Testis (tissue), 3 donors: ENCODE measurements around the gene SLC16A3. TPM values are rescaled to one million over a fixed set of nuclear protein-coding genes. Genes with fewer than 3 reads are reported as not detected.

Source experiments
- DNase-seq: peaks from one replicate; pipeline ENCODE4 v3.0.0-alpha.2; 2019
- H3K27ac ChIP-seq, 2 donors: fragments of 200-600 bp; sonication (generic); one replicate each; pipeline ENCODE4 v1.5.1; 2019
- H3K27me3 ChIP-seq: fragments of 200-600 bp; sonication (generic); one replicate; pipeline ENCODE4 v1.5.1; 2019
- H3K36me3 ChIP-seq: fragments of 200-600 bp; sonication (generic); one replicate; pipeline ENCODE4 v1.5.1; 2017; ENCODE audit warnings: low read depth; ENCODE audit errors: missing control alignments
- H3K4me1 ChIP-seq: fragments of 200-600 bp; sonication (generic); one replicate; pipeline ENCODE4 v1.5.1; 2019
- H3K4me3 ChIP-seq, 2 donors: fragments of 200-600 bp; sonication (generic); one replicate each; pipeline ENCODE4 v1.5.1; 2017 to 2019
- H3K9me3 ChIP-seq: fragments of 200-600 bp; sonication (generic); one replicate; pipeline ENCODE4 v1.5.1; 2017
- POLR2A ChIP-seq: fragments of 450-650 bp; IDR thresholded peaks from one replicate; pipeline ENCODE4 v1.6.1; 2017; ENCODE audit warnings: antibody characterized with exemption, mild to moderate bottlenecking, moderate library complexity
- whole genome bisulfite sequencing, 2 donors: methylation state at CpG; one replicate each; pipeline ENCODE4 v1.1.5; 2018; 5-methylcytosine and 5-hydroxymethylcytosine counted together
- intact Hi-C: fragments of 100-400 bp; cut with DNase I; formaldehyde crosslinking; loops from one replicate; pipeline ENCODE4 v1.15.1; 2023; ENCODE audit warnings: low total_unique reads
- polyA plus RNA-seq: library from polyadenylated mRNA; stranded (reverse); fragments of 350-450 nt; fragmentation: Illumina TruSeq; extraction: RNeasy Lipid Tissue Mini Kit (QIAGEN cat#74804); gene quantifications from one replicate; pipeline ENCODE4 v1.2.3, GENCODE V29; 2014; ENCODE audit warnings: low read depth, low replicate concordance; ENCODE audit not compliant: insufficient read depth
- total RNA-seq, 2 donors: library from RNA; depleted of rRNA; stranded (reverse); fragments of >200 nt; gene quantifications; one replicate each; pipeline ENCODE4 v1.2.3, GENCODE V29; 2016
- TF ChIP-seq, protein P1 (sequence below), 3 experiments: fragments of 450-650 bp in 2 of 3; fragments of 200-600 bp in 1 of 3; sonication (generic) in 1 of 3; IDR thresholded peaks; one replicate each; pipeline ENCODE4 v1.5.1; 2016 to 2019; ENCODE audit warnings: antibody characterized with exemption in 3 of 3, mild to moderate bottlenecking in 2 of 3, moderate library complexity in 1 of 3

SLC16A3 gene
- total and polyA plus RNA-seq, 3 donors from 2014 or later, result 67.7 to 71.4 (median 70.6) TPM

- H3K9me3 ChIP-seq, result no peaks in the 10 kb centered on the region
- H3K27me3 ChIP-seq, result no peaks in the 10 kb centered on the region
- 84 to 97% methylated on average over 5 of the region's 5 CpGs for WGBS, 2 donors
- H3K27ac ChIP-seq, result no peak overlapping the region
- TF ChIP-seq, protein P1, sequence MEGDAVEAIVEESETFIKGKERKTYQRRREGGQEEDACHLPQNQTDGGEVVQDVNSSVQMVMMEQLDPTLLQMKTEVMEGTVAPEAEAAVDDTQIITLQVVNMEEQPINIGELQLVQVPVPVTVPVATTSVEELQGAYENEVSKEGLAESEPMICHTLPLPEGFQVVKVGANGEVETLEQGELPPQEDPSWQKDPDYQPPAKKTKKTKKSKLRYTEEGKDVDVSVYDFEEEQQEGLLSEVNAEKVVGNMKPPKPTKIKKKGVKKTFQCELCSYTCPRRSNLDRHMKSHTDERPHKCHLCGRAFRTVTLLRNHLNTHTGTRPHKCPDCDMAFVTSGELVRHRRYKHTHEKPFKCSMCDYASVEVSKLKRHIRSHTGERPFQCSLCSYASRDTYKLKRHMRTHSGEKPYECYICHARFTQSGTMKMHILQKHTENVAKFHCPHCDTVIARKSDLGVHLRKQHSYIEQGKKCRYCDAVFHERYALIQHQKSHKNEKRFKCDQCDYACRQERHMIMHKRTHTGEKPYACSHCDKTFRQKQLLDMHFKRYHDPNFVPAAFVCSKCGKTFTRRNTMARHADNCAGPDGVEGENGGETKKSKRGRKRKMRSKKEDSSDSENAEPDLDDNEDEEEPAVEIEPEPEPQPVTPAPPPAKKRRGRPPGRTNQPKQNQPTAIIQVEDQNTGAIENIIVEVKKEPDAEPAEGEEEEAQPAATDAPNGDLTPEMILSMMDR (IDR thresholded peaks at IDR 0.05), result no peak
- no peak for TF ChIP-seq POLR2A
- intact Hi-C loops, result no loop called here
- H3K4me3 ChIP-seq, result no peak overlapping the region
- peaks cover 11% of the 10 kb centered on the region for H3K4me1 ChIP-seq
- DNase-seq, result no peak
- H3K36me3 ChIP-seq, result no peaks in the 10 kb centered on the region
These were observed 48.1 kb downstream of the SLC16A3 start for GRCh38 chr17:82276938-82277337.

DNA sequence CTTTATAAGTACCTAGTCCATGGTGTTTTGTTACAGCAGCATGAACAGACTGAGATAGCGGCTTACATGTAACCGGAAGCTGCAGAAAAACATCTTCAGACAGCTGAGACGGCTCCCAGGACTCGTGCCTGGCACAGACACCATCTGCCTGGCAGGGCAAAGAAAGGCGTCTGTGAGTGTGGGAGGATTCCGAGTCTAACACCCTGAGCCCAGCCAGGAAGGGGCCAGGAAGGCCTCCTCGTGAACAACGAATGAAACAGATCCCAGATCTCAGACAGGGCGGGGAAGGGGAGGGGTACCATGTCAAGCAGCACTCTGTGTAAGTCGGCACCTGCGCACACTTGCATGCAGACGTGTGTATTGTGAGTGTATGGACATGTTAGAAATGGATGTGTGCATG, 49.0 kb downstream of the SLC16A3 start:
- intact Hi-C loops, result no loop called here
- Histone ChIP-seq H3K36me3 (no peaks in the 10 kb centered on the region), H3K4me1 (peaks cover 8% of the 10 kb centered on the region), H3K27me3 (no peaks in the 10 kb centered on the region), H3K27ac (no peak overlapping the region), H3K9me3 (no peaks in the 10 kb centered on the region), H3K4me3 (no peak overlapping the region)
- WGBS, 2 donors, result 64 to 82% methylated on average over 12 of the region's 12 CpGs
- TF ChIP-seq, protein P1 (IDR thresholded peaks at IDR 0.05), result no peak
- no peak for TF ChIP-seq POLR2A
- no peak for DNase-seq

DNA sequence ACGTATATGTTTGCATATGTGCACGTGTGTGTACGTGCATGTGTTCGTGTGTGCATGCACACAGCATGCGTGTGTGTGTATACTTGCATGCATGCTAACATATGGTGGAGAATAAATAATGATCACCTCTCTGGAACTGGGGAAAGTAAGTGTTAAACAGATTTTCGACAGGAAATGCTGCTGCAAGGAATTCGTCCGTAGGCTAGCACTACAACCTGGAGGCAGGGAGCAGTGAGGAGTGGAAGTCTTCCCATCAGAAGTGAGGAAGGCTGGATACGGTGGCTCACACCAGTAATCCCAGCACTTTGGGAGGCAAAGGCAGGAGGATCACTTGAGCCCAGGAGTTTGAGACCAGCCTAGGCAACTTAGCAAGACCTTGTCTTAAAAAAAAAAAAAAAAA, 49.5 kb downstream of the SLC16A3 start:
- peaks cover 8% of the 10 kb centered on the region for H3K4me1 ChIP-seq
- H3K4me3 ChIP-seq, result no peak overlapping the region
- no peak for DNase-seq
- intact Hi-C loops, result no loop called here
- no peak for TF ChIP-seq POLR2A
- TF ChIP-seq, protein P1 (IDR thresholded peaks at IDR 0.05), result no peak
- no peaks in the 10 kb centered on the region for H3K9me3 ChIP-seq
- WGBS, 2 donors, result 81 to 84% methylated on average over 9 of the region's 9 CpGs
- H3K36me3 ChIP-seq, result no peaks in the 10 kb centered on the region
- no peak overlapping the region for H3K27ac ChIP-seq
- no peaks in the 10 kb centered on the region for H3K27me3 ChIP-seq

GRCh38 chr17:82278786-82279391, 50.0 kb downstream of the SLC16A3 start:
- H3K4me1 ChIP-seq, result peaks cover 6% of the 10 kb centered on the region
- H3K36me3 ChIP-seq, result no peaks in the 10 kb centered on the region
- H3K4me3 ChIP-seq, result no peak overlapping the region
- H3K27ac ChIP-seq, result no peak overlapping the region
- WGBS, 2 donors, result 71 to 79% methylated on average over 16 of the region's 16 CpGs
- DNase-seq, result no peak
- no peaks in the 10 kb centered on the region for H3K9me3 ChIP-seq
- intact Hi-C loops, result no loop called here
- TF ChIP-seq, protein P1 (IDR thresholded peaks at IDR 0.05), result no peak
- no peak for TF ChIP-seq POLR2A
- H3K27me3 ChIP-seq, result no peaks in the 10 kb centered on the region

- WGBS, 2 donors, result 92 to 93% methylated on average over 8 of the region's 8 CpGs
- H3K4me1 ChIP-seq, result no peaks in the 10 kb centered on the region
- no peak overlapping the region for H3K27ac ChIP-seq
- no peak overlapping the region for H3K4me3 ChIP-seq
- H3K27me3 ChIP-seq, result no peaks in the 10 kb centered on the region
- TF ChIP-seq, protein P1 (IDR thresholded peaks at IDR 0.05), result no peak
- no peak for TF ChIP-seq POLR2A
- intact Hi-C loops, result no loop called here
- DNase-seq, result no peak
- no peaks in the 10 kb centered on the region for H3K36me3 ChIP-seq
- no peaks in the 10 kb centered on the region for H3K9me3 ChIP-seq
These were observed 51.7 kb downstream of the SLC16A3 start for GRCh38 chr17:82280537-82280936.
